ENCODE measurements around the gene PHIP.

DNA sequence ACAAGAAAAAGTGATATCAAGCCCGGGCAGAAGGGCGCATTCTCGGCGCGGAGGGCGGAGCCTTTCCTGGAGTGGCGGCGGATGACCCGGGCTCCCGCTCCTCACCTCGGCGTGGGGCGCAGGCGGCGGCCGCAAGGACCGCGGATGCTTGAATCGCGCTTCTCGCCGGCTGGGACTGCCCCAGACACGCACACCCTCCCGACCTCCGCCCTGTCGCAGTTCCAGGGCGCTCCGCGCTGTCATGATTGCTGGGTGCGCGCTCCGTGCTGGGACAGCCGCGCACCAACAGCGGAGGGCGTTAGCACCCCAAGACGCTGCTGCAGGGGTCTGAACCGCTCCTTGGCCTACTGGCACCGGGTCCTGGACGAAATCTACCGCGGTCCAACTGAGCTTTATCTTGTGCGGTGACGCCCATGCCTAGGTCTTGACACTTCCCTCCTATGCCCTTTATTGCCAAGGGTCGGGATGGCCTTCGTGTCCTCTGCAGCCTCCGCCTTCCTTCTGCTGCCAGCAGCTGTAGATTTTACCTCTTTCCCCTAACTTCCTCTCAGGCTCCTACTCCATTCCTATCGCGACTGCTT lies 167.4 kb downstream of the PHIP start:
- TF ChIP-seq ESRRA (IDR thresholded peaks at IDR 0.05; ENCODE audit: low read length) (no peak), STAT1 (conservative IDR thresholded peaks at IDR 0.05) (no peak)
- TF ChIP-seq, protein P1, sequence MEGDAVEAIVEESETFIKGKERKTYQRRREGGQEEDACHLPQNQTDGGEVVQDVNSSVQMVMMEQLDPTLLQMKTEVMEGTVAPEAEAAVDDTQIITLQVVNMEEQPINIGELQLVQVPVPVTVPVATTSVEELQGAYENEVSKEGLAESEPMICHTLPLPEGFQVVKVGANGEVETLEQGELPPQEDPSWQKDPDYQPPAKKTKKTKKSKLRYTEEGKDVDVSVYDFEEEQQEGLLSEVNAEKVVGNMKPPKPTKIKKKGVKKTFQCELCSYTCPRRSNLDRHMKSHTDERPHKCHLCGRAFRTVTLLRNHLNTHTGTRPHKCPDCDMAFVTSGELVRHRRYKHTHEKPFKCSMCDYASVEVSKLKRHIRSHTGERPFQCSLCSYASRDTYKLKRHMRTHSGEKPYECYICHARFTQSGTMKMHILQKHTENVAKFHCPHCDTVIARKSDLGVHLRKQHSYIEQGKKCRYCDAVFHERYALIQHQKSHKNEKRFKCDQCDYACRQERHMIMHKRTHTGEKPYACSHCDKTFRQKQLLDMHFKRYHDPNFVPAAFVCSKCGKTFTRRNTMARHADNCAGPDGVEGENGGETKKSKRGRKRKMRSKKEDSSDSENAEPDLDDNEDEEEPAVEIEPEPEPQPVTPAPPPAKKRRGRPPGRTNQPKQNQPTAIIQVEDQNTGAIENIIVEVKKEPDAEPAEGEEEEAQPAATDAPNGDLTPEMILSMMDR (IDR thresholded peaks at IDR 0.05 in 2 of 3, conservative IDR thresholded peaks at IDR 0.05 in 1 of 3; ENCODE audit: control insufficient read depth in 2 of 3, extremely low read depth in 1 of 3, insufficient read depth in 1 of 3, low read depth in 3 of 3, low read length in 3 of 3): no peak

All from GM12878 (cell line).